ENCODE data around the gene CHD5.
"Not testable (repeated sequence)": the region's sequence is repeated elsewhere in the genome, so short reads cannot be mapped to it uniquely, and the experiment has no call there.

The CHD5 gene

GRCh38 chr1:6180268-6180706 is at the start of gene CHD5:
Gene CHD5, minus strand, starts transcription at chr1:6180321. Its CDS starts 298 bp downstream, at chr1:6180023.
- FAIRE-seq: no peak
- DNase-seq (ENCODE audit: low spot score): no peak

- FAIRE-seq (no peak), DNase-seq (ENCODE audit: low spot score) (no peak)
Observed at GRCh38 chr1:6225651-6226050, 45.5 kb upstream of the CHD5 start.

GRCh38 chr1:6224718-6225117 is 44.6 kb upstream of the CHD5 start:
- FAIRE-seq (peak; percentile 40), DNase-seq (ENCODE audit: low spot score) (peak; percentile 62)

- no peak for FAIRE-seq
- DNase-seq (ENCODE audit: low spot score): no peak
Observed at GRCh38 chr1:6223617-6224016, 43.5 kb upstream of the CHD5 start.

- FAIRE-seq (no peak), DNase-seq (ENCODE audit: low spot score) (no peak)
Observed at GRCh38 chr1:6222636-6223035, 42.5 kb upstream of the CHD5 start.

GRCh38 chr1:6221210-6221784 is 41.2 kb upstream of the CHD5 start:
- FAIRE-seq: no peak

GRCh38 chr1:6220236-6220635 is 40.1 kb upstream of the CHD5 start:
- no peak for FAIRE-seq
- no peak for DNase-seq (ENCODE audit: low spot score)

More at GRCh38 chr1:6221210-6221784, 41.2 kb upstream of the CHD5 start:
- no peak for DNase-seq (ENCODE audit: low spot score)

- not testable (repeated sequence) for DNase-seq (ENCODE audit: low spot score); FAIRE-seq
Observed at GRCh38 chr1:6219641-6220040, 39.5 kb upstream of the CHD5 start.

- FAIRE-seq: no peak
- no peak for DNase-seq (ENCODE audit: low spot score)
Observed at GRCh38 chr1:6218375-6219164, 38.4 kb upstream of the CHD5 start.

- no peak for DNase-seq (ENCODE audit: low spot score)
- no peak for FAIRE-seq
Observed at GRCh38 chr1:6212193-6212959, 32.3 kb upstream of the CHD5 start.

GRCh38 chr1:6211731-6212130 is 31.6 kb upstream of the CHD5 start:
- FAIRE-seq (no peak), DNase-seq (ENCODE audit: low spot score) (no peak)

- no peak for FAIRE-seq
- no peak for DNase-seq (ENCODE audit: low spot score)
Observed at GRCh38 chr1:6210591-6211355, 30.7 kb upstream of the CHD5 start.

- FAIRE-seq (no peak), DNase-seq (ENCODE audit: low spot score) (no peak)
Observed at GRCh38 chr1:6209661-6210580, 29.8 kb upstream of the CHD5 start.

GRCh38 chr1:6208723-6209660 is 28.9 kb upstream of the CHD5 start:
- DNase-seq (ENCODE audit: low spot score): no peak
- FAIRE-seq: no peak

GRCh38 chr1:6207921-6208320 is 27.8 kb upstream of the CHD5 start:
- DNase-seq (ENCODE audit: low spot score) (no peak), FAIRE-seq (no peak)

- FAIRE-seq (no peak), DNase-seq (ENCODE audit: low spot score) (no peak)
Observed at GRCh38 chr1:6207075-6207885, 27.2 kb upstream of the CHD5 start.

GRCh38 chr1:6206520-6206855 is 26.4 kb upstream of the CHD5 start:
- no peak for DNase-seq (ENCODE audit: low spot score)
- no peak for FAIRE-seq

GRCh38 chr1:6205849-6206519 is 25.9 kb upstream of the CHD5 start, which contains the start of gene RNF207:
Gene RNF207, plus strand, starts transcription at chr1:6206119. Its CDS starts 417 bp downstream, at chr1:6206536.
- FAIRE-seq: no peak

More at GRCh38 chr1:6205849-6206519, 25.9 kb upstream of the CHD5 start, which contains the start of gene RNF207:
- DNase-seq (ENCODE audit: low spot score): peak; percentile 74

Measured in RCC 7860 (cell line).